Neural crest cell (in vitro differentiated cells): Measurements from ENCODE around the gene RAB17. TPM values are rescaled to one million over a fixed set of nuclear protein-coding genes. Genes with fewer than 3 reads are reported as not detected.

Experiments used
- DNase-seq: peaks from one replicate; pipeline ENCODE4 v3.0.0; 2021; ENCODE audit warnings: low read depth, mixed read lengths, low spot score
- H3K27ac Mint-ChIP-seq: one replicate; pipeline ENCODE4 v1.8.0; 2021; ENCODE audit warnings: mild to moderate bottlenecking, mixed read lengths; ENCODE audit not compliant: unreplicated experiment
- H3K27me3 Mint-ChIP-seq: 2 replicates; pipeline ENCODE4 v1.8.0; 2021; ENCODE audit warnings: low read depth, mild to moderate bottlenecking, mixed read lengths
- H3K36me3 Mint-ChIP-seq: 2 replicates; pipeline ENCODE4 v1.8.0; 2021; ENCODE audit warnings: low read depth, mild to moderate bottlenecking, mixed read lengths
- H3K4me1 Mint-ChIP-seq: 2 replicates; pipeline ENCODE4 v1.8.0; 2021; ENCODE audit warnings: mixed read lengths
- H3K4me3 Mint-ChIP-seq: one replicate; pipeline ENCODE4 v1.8.0; 2021; ENCODE audit warnings: mild to moderate bottlenecking, mixed read lengths
- H3K9me3 Mint-ChIP-seq: 2 replicates; pipeline ENCODE4 v1.8.0; 2021; ENCODE audit warnings: mixed read lengths
- total RNA-seq: library from RNA; stranded (reverse); gene quantifications from 2 replicates; pipeline ENCODE4 v1.2.1, GENCODE V29; 2021
- TF ChIP-seq, protein P1 (sequence below): fragments of 200-600 bp; sonication (generic); conservative IDR thresholded peaks from 2 replicates; pipeline ENCODE4 v1.5.0; 2021; ENCODE audit warnings: antibody characterized with exemption, mild to moderate bottlenecking

RAB17 gene
- total RNA-seq, 1 donor from 2014 or later = not detected

DNA sequence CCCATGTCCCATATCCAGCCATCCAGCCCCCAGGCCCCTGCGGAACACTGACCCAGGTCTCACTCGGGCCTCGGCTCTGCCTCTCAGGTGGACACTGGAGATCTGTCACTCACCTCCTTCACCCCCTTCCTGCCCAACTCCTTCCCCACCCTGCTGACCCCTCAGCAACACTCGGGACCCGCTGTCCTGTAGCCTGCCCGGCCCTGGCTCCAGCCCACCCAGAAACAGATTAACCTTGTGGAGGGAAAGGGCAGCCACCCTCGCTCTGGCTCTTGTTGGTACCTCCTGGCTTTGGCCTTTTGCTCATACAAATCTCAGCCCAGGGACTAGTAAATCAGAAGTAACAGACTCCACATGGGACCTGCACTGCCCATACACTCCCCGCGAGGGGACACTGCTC lies 53.9 kb downstream of the RAB17 start:
- no peaks in the 10 kb centered on the region for H3K27me3 Mint-ChIP-seq
- no peaks in the 10 kb centered on the region for H3K36me3 Mint-ChIP-seq
- H3K9me3 Mint-ChIP-seq = peaks cover 2% of the 10 kb centered on the region
- H3K27ac Mint-ChIP-seq = no peak overlapping the region
- H3K4me3 Mint-ChIP-seq = no peak overlapping the region
- TF ChIP-seq, protein P1, sequence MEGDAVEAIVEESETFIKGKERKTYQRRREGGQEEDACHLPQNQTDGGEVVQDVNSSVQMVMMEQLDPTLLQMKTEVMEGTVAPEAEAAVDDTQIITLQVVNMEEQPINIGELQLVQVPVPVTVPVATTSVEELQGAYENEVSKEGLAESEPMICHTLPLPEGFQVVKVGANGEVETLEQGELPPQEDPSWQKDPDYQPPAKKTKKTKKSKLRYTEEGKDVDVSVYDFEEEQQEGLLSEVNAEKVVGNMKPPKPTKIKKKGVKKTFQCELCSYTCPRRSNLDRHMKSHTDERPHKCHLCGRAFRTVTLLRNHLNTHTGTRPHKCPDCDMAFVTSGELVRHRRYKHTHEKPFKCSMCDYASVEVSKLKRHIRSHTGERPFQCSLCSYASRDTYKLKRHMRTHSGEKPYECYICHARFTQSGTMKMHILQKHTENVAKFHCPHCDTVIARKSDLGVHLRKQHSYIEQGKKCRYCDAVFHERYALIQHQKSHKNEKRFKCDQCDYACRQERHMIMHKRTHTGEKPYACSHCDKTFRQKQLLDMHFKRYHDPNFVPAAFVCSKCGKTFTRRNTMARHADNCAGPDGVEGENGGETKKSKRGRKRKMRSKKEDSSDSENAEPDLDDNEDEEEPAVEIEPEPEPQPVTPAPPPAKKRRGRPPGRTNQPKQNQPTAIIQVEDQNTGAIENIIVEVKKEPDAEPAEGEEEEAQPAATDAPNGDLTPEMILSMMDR = no peak
- no peak for DNase-seq
- H3K4me1 Mint-ChIP-seq = peaks cover 18% of the 10 kb centered on the region

DNA sequence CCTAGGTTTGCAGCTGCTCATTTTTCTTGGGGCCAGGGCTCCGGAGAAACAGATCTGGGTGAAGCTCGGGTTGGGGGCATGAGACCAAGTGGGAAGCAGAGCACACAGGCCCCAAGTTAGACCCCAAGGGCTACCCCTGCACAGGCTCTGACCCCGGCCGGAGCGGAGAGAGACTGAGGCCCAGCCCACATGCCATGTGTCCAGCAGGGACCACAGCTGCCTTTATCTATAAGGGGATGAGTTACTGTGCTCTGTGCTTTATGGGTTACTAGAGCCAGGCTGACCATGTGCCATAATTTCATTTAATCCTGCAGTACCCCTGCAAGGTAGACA lies 54.5 kb downstream of the RAB17 start:
- no peak overlapping the region for H3K4me3 Mint-ChIP-seq
- no peaks in the 10 kb centered on the region for H3K27me3 Mint-ChIP-seq
- no peaks in the 10 kb centered on the region for H3K9me3 Mint-ChIP-seq
- DNase-seq = no peak
- H3K27ac Mint-ChIP-seq = no peak overlapping the region
- H3K36me3 Mint-ChIP-seq = no peaks in the 10 kb centered on the region
- peaks cover 12% of the 10 kb centered on the region for H3K4me1 Mint-ChIP-seq
- TF ChIP-seq, protein P1 = no peak

DNA sequence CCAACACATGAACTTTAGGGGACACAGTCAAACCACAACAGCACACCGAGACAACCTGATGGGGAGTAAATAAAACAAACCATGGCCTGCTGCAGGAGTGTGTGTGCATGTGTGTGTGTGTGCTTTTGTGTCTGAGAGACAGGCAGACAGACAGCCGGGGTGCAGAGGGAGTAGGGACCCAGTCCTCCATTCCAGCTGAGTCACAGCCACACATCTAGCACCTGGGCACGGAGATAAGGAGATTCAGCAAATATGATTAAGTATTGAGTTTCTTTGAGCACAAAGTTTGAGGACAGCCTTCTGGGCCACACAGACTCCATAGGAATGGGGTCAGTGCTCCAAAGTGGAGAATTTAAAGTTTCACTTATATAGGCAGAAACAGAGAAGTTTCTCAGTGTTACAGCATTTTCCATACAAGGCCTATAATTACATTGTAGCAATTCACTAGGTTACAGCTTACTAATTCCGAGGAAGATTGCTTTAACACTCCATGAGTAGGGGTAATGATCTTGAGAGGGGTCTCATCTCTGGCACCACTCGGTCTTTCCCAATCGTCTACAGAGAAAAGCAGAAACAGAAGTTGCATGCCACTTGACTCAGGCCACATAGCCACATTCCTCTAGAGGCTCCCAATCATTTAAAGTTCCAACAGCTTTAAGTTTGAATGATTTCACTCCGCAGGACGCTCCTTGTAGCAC lies 55.0 kb downstream of the RAB17 start:
- Mint-ChIP-seq H3K4me3 (no peak overlapping the region), H3K4me1 (peaks cover 11% of the 10 kb centered on the region), H3K27me3 (no peaks in the 10 kb centered on the region), H3K36me3 (no peaks in the 10 kb centered on the region), H3K27ac (no peak overlapping the region), H3K9me3 (no peaks in the 10 kb centered on the region)
- no peak for DNase-seq
- TF ChIP-seq, protein P1 = no peak

DNA sequence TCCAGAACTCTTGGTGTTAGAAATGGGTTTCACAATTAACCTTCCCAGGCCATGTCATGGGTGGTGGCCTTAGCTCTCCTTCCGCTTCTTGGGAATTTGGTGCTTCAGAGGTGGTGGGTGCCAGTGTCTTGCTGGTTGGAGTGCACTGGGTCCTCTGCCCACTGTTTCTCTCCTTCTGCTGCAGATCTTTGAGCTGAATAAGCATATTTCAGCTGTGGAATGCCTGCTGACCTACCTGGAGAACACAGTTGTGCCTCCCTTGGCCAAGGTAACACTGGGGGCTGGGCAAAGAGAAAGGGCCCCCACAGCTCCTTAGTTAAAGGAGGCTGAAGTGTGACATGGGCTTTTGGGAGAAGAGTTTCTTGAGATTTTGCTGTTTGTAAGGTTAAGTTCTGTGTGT lies 56.2 kb downstream of the RAB17 start:
- no peak overlapping the region for H3K27ac Mint-ChIP-seq
- no peak for DNase-seq
- H3K4me3 Mint-ChIP-seq = no peak overlapping the region
- TF ChIP-seq, protein P1 = no peak
- peaks cover 11% of the 10 kb centered on the region for H3K4me1 Mint-ChIP-seq
- no peaks in the 10 kb centered on the region for H3K9me3 Mint-ChIP-seq
- no peaks in the 10 kb centered on the region for H3K36me3 Mint-ChIP-seq
- H3K27me3 Mint-ChIP-seq = no peaks in the 10 kb centered on the region

DNA sequence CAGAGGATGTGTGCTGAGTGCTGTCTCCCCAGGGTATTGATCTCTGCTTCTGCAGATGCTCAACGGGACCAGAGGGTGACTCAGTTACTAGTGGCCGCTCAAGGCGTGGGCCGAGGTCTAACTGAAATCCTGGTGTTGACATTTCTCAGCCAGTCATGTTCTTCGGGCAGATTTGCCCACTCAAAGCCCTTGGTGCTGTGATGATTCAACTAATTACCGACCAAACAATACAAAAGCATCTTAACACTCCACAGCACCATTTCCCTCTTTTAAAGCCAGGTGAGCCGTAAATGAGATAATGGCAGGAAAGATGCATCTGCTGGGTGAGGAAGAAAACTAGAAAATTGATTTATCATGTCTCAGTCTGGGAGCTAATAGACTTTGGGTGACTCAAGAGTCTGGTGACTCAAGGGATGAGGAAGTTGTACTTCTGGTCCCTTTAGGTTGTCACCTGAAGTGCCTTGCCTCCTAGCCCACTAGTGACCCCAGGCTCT lies 56.8 kb downstream of the RAB17 start:
- no peaks in the 10 kb centered on the region for H3K9me3 Mint-ChIP-seq
- H3K27me3 Mint-ChIP-seq = no peaks in the 10 kb centered on the region
- TF ChIP-seq, protein P1 = no peak
- H3K36me3 Mint-ChIP-seq = no peaks in the 10 kb centered on the region
- peaks cover 11% of the 10 kb centered on the region for H3K4me1 Mint-ChIP-seq
- H3K4me3 Mint-ChIP-seq = no peak overlapping the region
- no peak for DNase-seq
- no peak overlapping the region for H3K27ac Mint-ChIP-seq
